Kidney epithelial cell (primary cell): Measurements from ENCODE around the gene CNTN1. TPM values are rescaled to one million over a fixed set of nuclear protein-coding genes. Genes with fewer than 3 reads are reported as not detected.

Experiments
- DNase-seq: peaks from one replicate; pipeline ENCODE4 v3.0.0-alpha.2; 2010; ENCODE audit warnings: low read depth
- H3K27me3 ChIP-seq: 2 replicates; pipeline ENCODE4 v1.6.0; 2011; ENCODE audit warnings: low read length; ENCODE audit not compliant: control insufficient read depth, insufficient read depth
- H3K36me3 ChIP-seq: 2 replicates; pipeline ENCODE4 v1.5.1; 2011; ENCODE audit warnings: low read length; ENCODE audit not compliant: control insufficient read depth, insufficient read depth
- H3K4me3 ChIP-seq: 2 replicates; pipeline ENCODE4 v1.5.1; 2011; ENCODE audit warnings: low read depth, mild to moderate bottlenecking, control low read depth, low read length
- total RNA-seq: library from RNA; depleted of rRNA; stranded (reverse); fragments of >200 nt; gene quantifications from 2 replicates; pipeline ENCODE4 v1.2.3, GENCODE V29; 2015
- TF ChIP-seq, protein P1 (sequence below): IDR thresholded peaks from 2 replicates; pipeline ENCODE4 v1.5.1; 2011; ENCODE audit warnings: mild to moderate bottlenecking, moderate library complexity, low read length, control low read depth, inconsistent platforms; ENCODE audit not compliant: insufficient read depth, poor library complexity, severe bottlenecking

Gene CNTN1
- total RNA-seq, 1 donor from 2014 or later: 1.5 TPM

DNA sequence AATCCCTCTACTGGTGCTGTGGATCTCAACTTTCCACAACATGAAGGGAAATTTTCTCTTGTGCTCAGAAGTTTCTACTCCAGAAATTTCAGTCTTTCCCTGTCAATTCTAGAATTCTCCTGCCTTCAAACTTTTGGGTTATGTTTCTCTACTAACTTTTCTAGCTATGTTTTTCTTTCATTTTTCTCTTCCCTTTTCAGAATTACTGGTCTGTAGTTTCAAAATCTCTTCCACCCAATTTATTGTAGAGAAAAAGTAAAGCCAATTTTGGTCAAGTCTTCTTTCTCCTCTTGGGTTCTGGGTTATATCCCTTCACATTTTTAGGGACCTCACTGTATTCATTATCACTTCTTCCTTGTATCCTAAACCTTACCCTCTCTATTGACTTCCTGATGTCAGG, 18.9 kb downstream of the CNTN1 start:
- Histone ChIP-seq H3K36me3 (no peaks in the 10 kb centered on the region), H3K27me3 (no peaks in the 10 kb centered on the region), H3K4me3 (no peak overlapping the region)
- TF ChIP-seq, protein P1, sequence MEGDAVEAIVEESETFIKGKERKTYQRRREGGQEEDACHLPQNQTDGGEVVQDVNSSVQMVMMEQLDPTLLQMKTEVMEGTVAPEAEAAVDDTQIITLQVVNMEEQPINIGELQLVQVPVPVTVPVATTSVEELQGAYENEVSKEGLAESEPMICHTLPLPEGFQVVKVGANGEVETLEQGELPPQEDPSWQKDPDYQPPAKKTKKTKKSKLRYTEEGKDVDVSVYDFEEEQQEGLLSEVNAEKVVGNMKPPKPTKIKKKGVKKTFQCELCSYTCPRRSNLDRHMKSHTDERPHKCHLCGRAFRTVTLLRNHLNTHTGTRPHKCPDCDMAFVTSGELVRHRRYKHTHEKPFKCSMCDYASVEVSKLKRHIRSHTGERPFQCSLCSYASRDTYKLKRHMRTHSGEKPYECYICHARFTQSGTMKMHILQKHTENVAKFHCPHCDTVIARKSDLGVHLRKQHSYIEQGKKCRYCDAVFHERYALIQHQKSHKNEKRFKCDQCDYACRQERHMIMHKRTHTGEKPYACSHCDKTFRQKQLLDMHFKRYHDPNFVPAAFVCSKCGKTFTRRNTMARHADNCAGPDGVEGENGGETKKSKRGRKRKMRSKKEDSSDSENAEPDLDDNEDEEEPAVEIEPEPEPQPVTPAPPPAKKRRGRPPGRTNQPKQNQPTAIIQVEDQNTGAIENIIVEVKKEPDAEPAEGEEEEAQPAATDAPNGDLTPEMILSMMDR: no peak
- no peak for DNase-seq

GRCh38 chr12:40714636-40715035, 22.4 kb downstream of the CNTN1 start:
- no peak overlapping the region for H3K4me3 ChIP-seq
- no peaks in the 10 kb centered on the region for H3K36me3 ChIP-seq
- no peak for DNase-seq
- no peaks in the 10 kb centered on the region for H3K27me3 ChIP-seq
- TF ChIP-seq, protein P1: no peak

GRCh38 chr12:40716037-40716436, 23.8 kb downstream of the CNTN1 start:
- no peak for DNase-seq
- H3K4me3 ChIP-seq: no peak overlapping the region
- TF ChIP-seq, protein P1: no peak

DNA sequence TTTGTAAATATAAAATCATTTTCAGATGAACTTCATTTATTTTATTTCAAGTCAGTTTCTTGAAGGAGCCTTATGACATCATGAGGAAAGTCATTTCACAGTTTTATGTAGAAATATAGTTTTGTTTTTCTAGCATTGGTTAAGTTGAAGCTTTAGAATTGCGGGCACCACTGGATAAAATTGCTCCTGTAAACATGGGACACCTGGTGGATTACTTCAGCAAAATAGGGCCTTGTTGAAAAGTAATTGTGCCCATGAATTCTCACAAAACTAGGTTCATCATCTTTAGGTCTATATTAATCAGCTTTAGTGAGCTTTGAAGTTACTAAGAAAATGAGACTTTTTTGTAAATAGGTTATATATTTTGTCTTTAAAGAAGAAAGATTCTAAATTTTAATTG, 25.3 kb downstream of the CNTN1 start:
- Histone ChIP-seq H3K36me3 (no peaks in the 10 kb centered on the region), H3K27me3 (no peaks in the 10 kb centered on the region), H3K4me3 (no peak overlapping the region)
- TF ChIP-seq, protein P1: no peak
- no peak for DNase-seq

More at GRCh38 chr12:40716037-40716436, 23.8 kb downstream of the CNTN1 start:
- Histone ChIP-seq H3K36me3 (no peaks in the 10 kb centered on the region), H3K27me3 (no peaks in the 10 kb centered on the region)

GRCh38 chr12:40718878-40719372, 26.7 kb downstream of the CNTN1 start:
- H3K4me3 ChIP-seq: no peak overlapping the region
- no peaks in the 10 kb centered on the region for H3K27me3 ChIP-seq
- no peak for DNase-seq
- H3K36me3 ChIP-seq: no peaks in the 10 kb centered on the region
- TF ChIP-seq, protein P1: no peak

DNA sequence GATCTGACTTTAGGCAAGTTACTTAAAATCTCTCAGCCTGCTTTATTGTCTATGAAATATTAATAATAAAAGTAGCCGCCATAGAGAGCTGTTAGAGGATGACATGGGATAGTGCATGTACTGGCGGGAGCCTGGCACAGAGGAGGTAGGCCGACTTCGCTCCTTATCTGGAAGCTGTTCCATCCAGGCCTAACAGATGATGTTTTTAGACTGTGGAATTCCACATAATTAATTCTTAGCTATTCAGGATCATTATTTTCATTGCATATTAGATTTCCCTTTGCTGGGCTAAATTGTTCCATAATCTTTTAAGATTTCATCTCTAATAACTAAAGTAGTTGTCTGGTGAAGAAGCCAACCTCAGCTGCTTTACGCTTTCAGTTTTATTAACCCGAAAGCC, 30.8 kb downstream of the CNTN1 start:
- TF ChIP-seq, protein P1: no peak
- no peak for DNase-seq
- Histone ChIP-seq H3K36me3 (no peaks in the 10 kb centered on the region), H3K27me3 (no peaks in the 10 kb centered on the region), H3K4me3 (no peak overlapping the region)
